Lung (tissue), 12 donors: ENCODE measurements around the gene B3GALT5. TPM values are rescaled to one million over a fixed set of nuclear protein-coding genes. Genes with fewer than 3 reads are reported as not detected.

Experiments used
- ATAC-seq: fragments of 200-7000 bp; cut with Tn5 transposase; one replicate; pipeline ENCODE4 v1.9.1; 2020; ENCODE audit warnings: moderate number of reproducible peaks; ENCODE audit not compliant: insufficient read depth, low FRiP score
- DNase-seq, 3 donors: peaks; one replicate each; pipeline ENCODE4 v3.0.0-alpha.2; 2013 to 2017
- H3K27ac ChIP-seq, 2 donors: one replicate each; pipeline ENCODE4 v1.5.1; 2013; ENCODE audit warnings: mild to moderate bottlenecking in 2 of 2, moderate library complexity in 2 of 2, control low read depth in 1 of 2, inconsistent platforms in 1 of 2, low read depth in 1 of 2, low read length in 1 of 2
- H3K27me3 ChIP-seq, 3 donors: one replicate each; pipeline ENCODE4 v1.5.1; 2013; ENCODE audit warnings: low read length in 2 of 3; ENCODE audit not compliant: control insufficient read depth in 3 of 3, insufficient read depth in 3 of 3
- H3K36me3 ChIP-seq, 4 donors: one replicate each; pipeline ENCODE4 v1.5.1; 2013; ENCODE audit warnings: low read length in 4 of 4, mild to moderate bottlenecking in 1 of 4, moderate library complexity in 1 of 4; ENCODE audit not compliant: control insufficient read depth in 4 of 4, insufficient read depth in 4 of 4
- H3K4me1 ChIP-seq, 5 donors: one replicate each; pipeline ENCODE4 v1.5.1; 2013; ENCODE audit warnings: low read length in 5 of 5, mild to moderate bottlenecking in 2 of 5, moderate library complexity in 1 of 5; ENCODE audit not compliant: control insufficient read depth in 5 of 5, insufficient read depth in 5 of 5
- H3K4me3 ChIP-seq: one replicate; pipeline ENCODE4 v1.5.1; 2013; ENCODE audit warnings: mild to moderate bottlenecking, control low read depth, moderate library complexity
- H3K9ac ChIP-seq, 2 donors: one replicate each; pipeline ENCODE4 v1.5.1; 2013; ENCODE audit warnings: low read length in 2 of 2, control low read depth in 1 of 2; ENCODE audit not compliant: insufficient read depth in 1 of 2
- H3K9me3 ChIP-seq, 4 donors: one replicate each; pipeline ENCODE4 v1.5.1; 2013; ENCODE audit warnings: low read length in 3 of 4, mild to moderate bottlenecking in 1 of 4, moderate library complexity in 1 of 4; ENCODE audit not compliant: control insufficient read depth in 4 of 4, insufficient read depth in 3 of 4
- WGBS, 2 donors: extraction: QIAGEN DNeasy Blood & Tissue Kit; methylation state at CpG; one replicate each; pipeline ENCODE4 v1.1.7; 2013; 5-methylcytosine and 5-hydroxymethylcytosine counted together
- polyA plus RNA-seq, 2 donors: library from polyadenylated mRNA; stranded (reverse); fragments of 200-250 nt; gene quantifications; one replicate each; pipeline ENCODE4 v1.2.1, GENCODE V29; 2013
- total RNA-seq, 2 donors: library from RNA; depleted of rRNA in 1 of 2; stranded (reverse); fragments of >200 nt in 1 of 2; gene quantifications; one replicate each; pipeline ENCODE4 v1.2.1, GENCODE V29; 2014 to 2021
- TF ChIP-seq, protein P1 (sequence below): IDR thresholded peaks from 2 replicates; pipeline ENCODE4 v1.5.1; 2012; ENCODE audit warnings: mild to moderate bottlenecking; ENCODE audit errors: control extremely low read depth, extremely low read depth
- donor health status: control.
- donor health status: control.
- donor health status: Bipolar disorder and iron deficiency.
- donor health status: healthy.
- donor health status: DM: yes; HTN: yes; CAD: no.

B3GALT5 gene
- total and polyA plus RNA-seq, 4 donors, result 0.02 to 1.1 (median 0.50) TPM

DNA sequence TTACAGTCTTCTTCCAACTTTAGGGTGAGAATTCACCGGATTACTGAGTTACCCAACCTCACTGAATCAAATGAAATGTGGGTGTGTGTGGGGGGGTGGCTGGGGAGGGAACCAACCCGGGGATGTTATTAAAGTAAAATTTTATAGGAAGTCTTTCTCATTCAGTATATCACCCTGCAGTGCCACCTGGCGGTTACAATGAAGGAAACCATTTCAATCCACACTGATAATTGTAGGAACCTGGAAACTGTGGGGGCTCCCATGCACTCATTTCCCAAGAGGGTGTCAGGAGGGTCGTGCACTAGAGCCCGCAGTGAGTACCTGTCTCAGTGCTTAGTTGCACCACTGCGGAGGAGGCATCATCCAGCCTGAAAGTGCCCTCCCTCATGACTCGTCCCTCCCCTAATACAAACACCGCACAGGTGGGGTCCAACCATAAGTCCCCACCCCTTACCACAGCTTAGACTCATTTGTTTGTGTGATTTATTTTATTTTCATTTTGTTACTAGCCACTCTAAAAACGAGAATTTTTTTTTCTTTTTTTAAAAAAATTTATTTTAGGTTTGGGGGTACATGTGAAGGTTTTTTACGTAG is 103.2 kb downstream of the B3GALT5 start:
- Histone ChIP-seq H3K4me1 (no peaks in the 10 kb centered on the region), H3K36me3 (no peaks in the 10 kb centered on the region), H3K27me3 (no peaks in the 10 kb centered on the region), H3K27ac (no peak overlapping the region), H3K9ac (no peak overlapping the region), H3K4me3 (no peak overlapping the region), H3K9me3 (no peaks in the 10 kb centered on the region)
- DNase-seq (peak; percentile 47 to 67 (median 52)), ATAC-seq (no peak)
- WGBS, 2 donors, result 31 to 37% methylated on average over 10 of the region's 10 CpGs
- TF ChIP-seq, protein P1, sequence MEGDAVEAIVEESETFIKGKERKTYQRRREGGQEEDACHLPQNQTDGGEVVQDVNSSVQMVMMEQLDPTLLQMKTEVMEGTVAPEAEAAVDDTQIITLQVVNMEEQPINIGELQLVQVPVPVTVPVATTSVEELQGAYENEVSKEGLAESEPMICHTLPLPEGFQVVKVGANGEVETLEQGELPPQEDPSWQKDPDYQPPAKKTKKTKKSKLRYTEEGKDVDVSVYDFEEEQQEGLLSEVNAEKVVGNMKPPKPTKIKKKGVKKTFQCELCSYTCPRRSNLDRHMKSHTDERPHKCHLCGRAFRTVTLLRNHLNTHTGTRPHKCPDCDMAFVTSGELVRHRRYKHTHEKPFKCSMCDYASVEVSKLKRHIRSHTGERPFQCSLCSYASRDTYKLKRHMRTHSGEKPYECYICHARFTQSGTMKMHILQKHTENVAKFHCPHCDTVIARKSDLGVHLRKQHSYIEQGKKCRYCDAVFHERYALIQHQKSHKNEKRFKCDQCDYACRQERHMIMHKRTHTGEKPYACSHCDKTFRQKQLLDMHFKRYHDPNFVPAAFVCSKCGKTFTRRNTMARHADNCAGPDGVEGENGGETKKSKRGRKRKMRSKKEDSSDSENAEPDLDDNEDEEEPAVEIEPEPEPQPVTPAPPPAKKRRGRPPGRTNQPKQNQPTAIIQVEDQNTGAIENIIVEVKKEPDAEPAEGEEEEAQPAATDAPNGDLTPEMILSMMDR, result peak; percentile 47

DNA sequence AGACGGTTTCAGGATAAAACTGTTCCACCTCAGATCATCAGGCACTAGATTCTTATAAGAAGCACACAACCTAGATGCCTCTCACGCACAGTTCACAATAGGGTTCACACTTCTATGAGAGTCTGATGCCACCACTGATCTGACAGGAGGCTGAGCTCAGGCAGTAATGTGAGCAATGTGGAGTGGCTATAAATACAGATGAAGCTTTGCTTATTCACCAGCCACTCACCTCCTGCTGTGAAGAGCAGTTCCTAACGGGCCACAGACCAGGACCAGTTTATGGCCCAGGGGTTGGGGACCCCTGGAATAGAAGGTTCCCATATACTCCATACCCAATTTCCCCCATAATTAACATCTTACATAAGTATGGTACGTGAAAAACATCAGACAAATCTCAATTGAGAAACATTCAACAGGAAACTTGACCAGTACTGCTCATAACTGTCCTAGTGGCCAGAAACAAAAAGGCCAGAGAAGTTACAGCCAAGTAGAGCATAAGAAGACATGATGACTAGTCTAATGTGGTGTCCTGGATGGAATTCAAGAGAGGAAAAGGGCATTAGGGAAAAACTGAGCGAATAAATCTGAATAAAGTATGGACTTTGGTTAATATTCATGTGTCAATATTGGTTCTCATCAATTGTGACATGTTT is 107.5 kb downstream of the B3GALT5 start:
- H3K27ac ChIP-seq, result no peak overlapping the region
- no peaks in the 10 kb centered on the region for H3K27me3 ChIP-seq
- 83 to 90% methylated on average over 5 of the region's 5 CpGs for WGBS, 2 donors
- no peaks in the 10 kb centered on the region for H3K36me3 ChIP-seq
- ATAC-seq (no peak), DNase-seq (no peak)
- H3K9ac ChIP-seq, result no peak overlapping the region
- peaks cover 0 to 4% (median 0%) of the 10 kb centered on the region in 4 donors for H3K9me3 ChIP-seq
- no peak overlapping the region for H3K4me3 ChIP-seq
- no peaks in the 10 kb centered on the region for H3K4me1 ChIP-seq
- TF ChIP-seq, protein P1, result no peak

DNA sequence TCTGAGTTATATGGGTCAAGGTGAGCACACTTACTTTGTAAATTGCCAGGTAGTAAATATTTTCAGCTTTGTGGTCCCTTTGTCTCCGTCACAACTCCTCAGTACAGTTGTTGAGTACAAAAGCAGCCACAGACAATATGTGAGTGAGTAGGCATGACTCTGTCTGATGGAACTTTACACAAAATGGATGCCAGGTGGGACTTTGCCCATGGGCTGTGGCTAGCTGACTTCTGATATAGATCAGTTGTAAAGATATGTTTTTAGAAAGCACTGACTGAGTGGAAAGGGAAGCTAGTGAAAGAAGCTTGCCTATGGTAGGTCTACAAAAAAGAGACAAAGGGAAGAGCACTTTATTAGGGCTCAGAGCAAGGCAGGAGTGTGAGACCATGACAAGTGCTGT is 109.1 kb downstream of the B3GALT5 start:
- ATAC-seq, result no peak

More for the DNA sequence above, 109.1 kb downstream of the B3GALT5 start:
- no peak for DNase-seq
- TF ChIP-seq, protein P1, result no peak
- peaks cover 0 to 4% (median 0%) of the 10 kb centered on the region in 4 donors for H3K9me3 ChIP-seq
- no peaks in the 10 kb centered on the region for H3K36me3 ChIP-seq
- H3K9ac ChIP-seq, result no peak overlapping the region
- H3K27ac ChIP-seq, result no peak overlapping the region
- no peaks in the 10 kb centered on the region for H3K4me1 ChIP-seq
- no peaks in the 10 kb centered on the region for H3K27me3 ChIP-seq
- 91 to 98% methylated on average over 1 of the region's 1 CpG for WGBS, 2 donors
- H3K4me3 ChIP-seq, result no peak overlapping the region

Other genes with a start within 250 kb of the B3GALT5 start
- gene LCA5L, start 167.2 kb upstream of the B3GALT5 start, total RNA-seq, result 1 to 10 TPM; 4.4 to 6.5 TPM
- 1 to 10 TPM; 2.4 to 3.0 TPM for gene LCA5L, start 167.2 kb upstream of the B3GALT5 start, polyA plus RNA-seq
- gene SH3BGR, start 161.0 kb upstream of the B3GALT5 start, total RNA-seq, result 1 to 10 TPM in 1 of 2 donors, not detected in 1; 3.2 TPM
- gene SH3BGR, start 161.0 kb upstream of the B3GALT5 start, polyA plus RNA-seq, result 1 to 10 TPM; 1.2 to 8.9 TPM
- under 1 TPM in 1 of 2 donors, not detected in 1; 0.11 TPM for gene IGSF5, start 132.2 kb downstream of the B3GALT5 start, total RNA-seq
- under 1 TPM; 0.06 TPM for gene IGSF5, start 132.2 kb downstream of the B3GALT5 start, polyA plus RNA-seq